SU-DHL-6 (cell line): ENCODE measurements around the gene SEMA4D.

Source experiments
- H2AFZ ChIP-seq: fragments of 200-600 bp; sonication (generic); 2 replicates; pipeline ENCODE4 v1.6.1; 2014; ENCODE audit warnings: low read depth, mild to moderate bottlenecking, moderate library complexity, mixed read lengths, antibody characterized with exemption, low read length; ENCODE audit not compliant: severe bottlenecking
- H3F3A ChIP-seq: fragments of 200-600 bp; shearing (Covaris generic); 2 replicates; pipeline ENCODE4 v1.6.0; 2016; ENCODE audit warnings: antibody characterized with exemption, mild to moderate bottlenecking; ENCODE audit not compliant: insufficient read depth
- H3K27ac ChIP-seq: fragments of 200-600 bp; sonication (generic); 2 replicates; pipeline ENCODE4 v1.5.1; 2016; ENCODE audit warnings: low read depth, mild to moderate bottlenecking, low read length, moderate library complexity, mixed read lengths
- H3K27me3 ChIP-seq: fragments of 200-600 bp; sonication (generic), shearing (Covaris generic); 2 replicates; pipeline ENCODE4 v1.6.0; 2014; ENCODE audit warnings: mild to moderate bottlenecking, low read length
- H3K36me3 ChIP-seq: fragments of 200-600 bp; sonication (generic); 2 replicates; pipeline ENCODE4 v1.6.1; 2014; ENCODE audit warnings: mild to moderate bottlenecking, low read length, mixed read lengths
- H3K4me2 ChIP-seq: fragments of 300-600, 200-600 bp; shearing (Covaris generic), sonication (generic); 2 replicates; pipeline ENCODE4 v1.6.0; 2014; ENCODE audit warnings: low read length, low read depth, mild to moderate bottlenecking; ENCODE audit not compliant: poor library complexity, severe bottlenecking
- H3K4me3 ChIP-seq: fragments of 200-600 bp; sonication (generic); 2 replicates; pipeline ENCODE4 v1.5.1; 2014; ENCODE audit warnings: antibody characterized with exemption, low read length, mild to moderate bottlenecking, mixed read lengths; ENCODE audit not compliant: insufficient read depth, poor library complexity, severe bottlenecking
- H3K79me2 ChIP-seq: fragments of 200-600 bp; sonication (generic); 2 replicates; pipeline ENCODE4 v1.6.1; 2014; ENCODE audit warnings: mild to moderate bottlenecking, low read length, moderate library complexity; ENCODE audit not compliant: insufficient read depth
- H3K9ac ChIP-seq: fragments of 200-600 bp; sonication (generic); 2 replicates; pipeline ENCODE4 v1.7.0; 2014; ENCODE audit warnings: mild to moderate bottlenecking, low read length
- H3K9me2 ChIP-seq: fragments of 200-600 bp; sonication (generic); replicated peaks from 2 replicates; pipeline ENCODE4 v1.6.1; 2014; ENCODE audit warnings: low read length; ENCODE audit not compliant: insufficient read depth
- H3K9me3 ChIP-seq: fragments of 200-600 bp; sonication (generic); 2 replicates; pipeline ENCODE4 v1.6.1; 2014; ENCODE audit warnings: low read length, mixed read lengths; ENCODE audit not compliant: insufficient read depth
- H4K20me1 ChIP-seq: fragments of 200-600 bp; sonication (generic); 2 replicates; pipeline ENCODE4 v1.6.1; 2014; ENCODE audit warnings: low read depth, mild to moderate bottlenecking, antibody characterized with exemption, low read length, moderate library complexity, mixed read lengths
- EZH2phosphoT487 ChIP-seq: fragments of 200-600 bp; sonication (generic), shearing (Covaris generic); conservative IDR thresholded peaks from 2 replicates; pipeline ENCODE4 v1.6.1; 2018; ENCODE audit warnings: mild to moderate bottlenecking, antibody characterized with exemption, low read length, moderate library complexity, mixed read lengths
- TF ChIP-seq, protein P1 (sequence below): fragments of 200-600 bp; sonication (generic); IDR thresholded peaks from one replicate; pipeline ENCODE4 v1.5.1; 2017; ENCODE audit warnings: antibody characterized with exemption, mild to moderate bottlenecking, low read length, moderate library complexity; ENCODE audit not compliant: insufficient read depth, poor library complexity, severe bottlenecking

The SEMA4D gene

DNA sequence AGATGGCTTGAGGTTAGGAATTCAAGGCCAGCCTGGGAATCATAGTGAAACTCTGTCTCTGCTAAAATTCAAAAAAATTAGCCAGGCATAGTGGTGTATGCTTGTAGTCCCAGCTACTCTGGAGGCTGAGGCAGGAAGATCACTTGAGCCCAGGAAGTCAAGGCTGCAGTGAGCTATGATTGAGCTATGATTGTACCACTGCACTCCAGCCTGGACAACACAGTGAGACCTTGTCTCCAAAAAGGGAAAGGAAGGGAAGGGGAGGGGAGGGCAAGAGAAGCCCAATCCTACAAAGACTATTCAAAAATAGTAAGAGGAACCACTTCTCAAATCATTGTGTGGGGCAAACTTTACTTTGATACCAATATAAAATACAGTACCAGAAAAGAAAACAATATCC, 11.2 kb downstream of the SEMA4D start:
- Histone ChIP-seq H3K27ac (no peak overlapping the region), H3K9ac (no peak overlapping the region), H3K27me3 (no peaks in the 10 kb centered on the region), H4K20me1 (no peaks in the 10 kb centered on the region; the same call in 1 of the 2 replicates), H3K4me2 (no peak overlapping the region), H3K9me2 (no peaks in the 10 kb centered on the region), H3K79me2 (no peaks in the 10 kb centered on the region; the same call in 1 of the 2 replicates), H3K9me3 (no peaks in the 10 kb centered on the region), H2AFZ (no peak overlapping the region), H3K4me3 (no peak overlapping the region), H3K36me3 (no peaks in the 10 kb centered on the region), H3F3A (peaks cover 17% of the 10 kb centered on the region; the same call in 1 of the 2 replicates)
- TF ChIP-seq, protein P1, sequence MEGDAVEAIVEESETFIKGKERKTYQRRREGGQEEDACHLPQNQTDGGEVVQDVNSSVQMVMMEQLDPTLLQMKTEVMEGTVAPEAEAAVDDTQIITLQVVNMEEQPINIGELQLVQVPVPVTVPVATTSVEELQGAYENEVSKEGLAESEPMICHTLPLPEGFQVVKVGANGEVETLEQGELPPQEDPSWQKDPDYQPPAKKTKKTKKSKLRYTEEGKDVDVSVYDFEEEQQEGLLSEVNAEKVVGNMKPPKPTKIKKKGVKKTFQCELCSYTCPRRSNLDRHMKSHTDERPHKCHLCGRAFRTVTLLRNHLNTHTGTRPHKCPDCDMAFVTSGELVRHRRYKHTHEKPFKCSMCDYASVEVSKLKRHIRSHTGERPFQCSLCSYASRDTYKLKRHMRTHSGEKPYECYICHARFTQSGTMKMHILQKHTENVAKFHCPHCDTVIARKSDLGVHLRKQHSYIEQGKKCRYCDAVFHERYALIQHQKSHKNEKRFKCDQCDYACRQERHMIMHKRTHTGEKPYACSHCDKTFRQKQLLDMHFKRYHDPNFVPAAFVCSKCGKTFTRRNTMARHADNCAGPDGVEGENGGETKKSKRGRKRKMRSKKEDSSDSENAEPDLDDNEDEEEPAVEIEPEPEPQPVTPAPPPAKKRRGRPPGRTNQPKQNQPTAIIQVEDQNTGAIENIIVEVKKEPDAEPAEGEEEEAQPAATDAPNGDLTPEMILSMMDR = no peak

DNA sequence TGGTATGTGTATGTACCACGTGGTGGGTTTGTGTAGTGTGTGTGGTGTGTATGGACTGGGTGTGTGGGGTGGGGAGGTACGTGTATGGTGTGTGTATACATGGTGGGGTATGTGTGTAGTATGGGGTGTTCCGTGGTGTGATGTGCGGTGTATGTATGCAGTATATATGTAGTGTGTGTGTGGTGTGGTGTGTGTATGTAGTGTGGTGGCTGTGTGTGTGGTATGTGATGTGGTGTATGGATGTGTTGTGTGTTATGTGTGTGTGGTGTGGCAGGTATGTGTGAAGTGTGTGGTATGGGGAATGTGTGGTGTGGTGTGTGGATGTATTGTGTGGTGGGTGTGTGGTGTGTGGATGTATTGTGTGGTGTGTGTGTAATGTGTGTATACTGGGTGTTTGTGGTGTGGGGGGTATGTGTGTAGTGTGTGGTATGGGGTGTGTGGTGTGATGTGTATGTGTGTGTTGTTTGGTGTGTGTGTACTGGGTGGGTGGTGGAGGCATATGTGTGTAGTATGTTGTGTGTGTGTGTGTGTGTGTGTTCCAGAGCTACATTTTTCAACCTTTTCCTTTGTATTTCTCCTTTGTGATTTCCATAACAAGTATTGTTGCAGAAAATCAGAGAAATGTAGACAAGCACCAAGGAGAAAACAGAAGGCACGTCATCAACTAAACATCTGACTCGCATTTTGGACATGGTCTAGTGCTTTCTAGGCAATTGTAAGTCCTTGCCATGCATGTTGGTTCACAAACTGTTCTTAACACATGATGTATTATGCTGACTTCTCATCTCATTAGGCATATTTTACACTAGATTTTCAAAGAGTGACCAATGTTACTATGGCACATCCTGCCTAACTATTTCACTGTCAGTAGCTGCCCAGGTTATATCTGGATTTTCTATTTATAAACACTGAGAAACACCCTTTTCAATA, 13.2 kb downstream of the SEMA4D start:
- Histone ChIP-seq H3K79me2 (no peaks in the 10 kb centered on the region; the same call in 1 of the 2 replicates), H3K27me3 (no peaks in the 10 kb centered on the region), H3K27ac (no peak overlapping the region), H3K4me2 (peak overlapping the region; percentile 60), H3K9me2 (no peaks in the 10 kb centered on the region), H4K20me1 (no peaks in the 10 kb centered on the region; the same call in 1 of the 2 replicates), H3K9me3 (no peaks in the 10 kb centered on the region), H3F3A (peaks cover 17% of the 10 kb centered on the region; the same call in 1 of the 2 replicates), H3K36me3 (no peaks in the 10 kb centered on the region), H2AFZ (peak overlapping the region; percentile 55), H3K4me3 (peak overlapping the region; percentile 39), H3K9ac (peak overlapping the region; percentile 33; the same call in 1 of the 2 replicates)
- TF ChIP-seq EZH2phosphoT487 = no peak
- TF ChIP-seq, protein P1 = no peak

DNA sequence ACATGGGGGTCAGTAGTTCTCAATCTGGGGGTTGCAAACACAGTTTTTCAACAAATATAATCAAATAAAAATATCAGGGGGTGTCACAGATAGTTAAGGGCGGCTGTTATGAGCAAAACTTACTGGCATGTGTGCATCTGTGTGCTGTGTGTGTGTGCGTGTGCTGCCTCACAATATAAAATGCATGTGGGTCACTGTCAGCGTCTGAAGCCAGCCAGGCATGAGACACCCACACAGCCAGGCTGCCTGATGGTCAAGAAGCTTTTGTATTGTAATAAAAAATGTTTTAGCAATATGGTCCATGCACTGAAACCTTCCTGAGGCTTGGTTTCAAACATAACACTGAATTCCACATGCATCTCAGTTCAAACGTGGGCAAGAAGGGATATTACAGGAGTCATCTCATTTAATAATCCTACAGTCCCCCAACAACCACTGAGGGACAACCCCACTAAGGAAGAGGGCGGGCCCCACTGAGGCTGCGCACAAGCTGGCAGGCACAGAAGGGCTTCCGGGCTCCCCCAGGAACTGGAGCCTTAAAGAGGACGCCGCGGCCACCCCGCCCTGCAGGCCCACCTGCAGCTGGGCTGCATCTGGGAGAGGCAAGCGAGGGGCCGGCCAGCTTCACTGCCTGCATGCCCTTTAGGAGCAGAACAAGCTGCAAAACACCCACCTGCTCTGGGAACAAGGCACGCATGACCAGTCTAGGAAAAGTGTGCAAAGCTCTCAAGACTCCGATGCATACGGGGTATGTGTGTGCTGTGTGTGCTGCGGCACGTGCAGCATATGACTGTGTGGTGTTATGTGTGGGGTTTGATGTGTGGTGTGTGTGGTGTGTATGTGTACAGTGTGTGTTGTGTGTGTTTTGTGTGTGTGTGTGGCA, 14.1 kb downstream of the SEMA4D start:
- TF ChIP-seq, protein P1 = no peak
- TF ChIP-seq EZH2phosphoT487 = no peak
- no peaks in the 10 kb centered on the region for H3K36me3 ChIP-seq
- peak overlapping the region; percentile 39 for H3K4me3 ChIP-seq
- peaks cover 17% of the 10 kb centered on the region; the same call in 1 of the 2 replicates for H3F3A ChIP-seq
- H3K9me2 ChIP-seq = no peaks in the 10 kb centered on the region
- peak overlapping the region; percentile 60 for H3K4me2 ChIP-seq
- no peak overlapping the region for H3K27ac ChIP-seq
- no peaks in the 10 kb centered on the region for H3K9me3 ChIP-seq
- H4K20me1 ChIP-seq = no peaks in the 10 kb centered on the region; the same call in 1 of the 2 replicates
- H3K9ac ChIP-seq = peak overlapping the region; percentile 33
- H3K79me2 ChIP-seq = no peaks in the 10 kb centered on the region; the same call in 1 of the 2 replicates
- peak overlapping the region; percentile 55 for H2AFZ ChIP-seq
- H3K27me3 ChIP-seq = no peaks in the 10 kb centered on the region
